Loucy (cell line): ENCODE measurements around the gene TSPAN8.

Experiments
- CTCF ChIP-seq: fragments of 200-600 bp; sonication (generic); conservative IDR thresholded peaks from 2 replicates; pipeline ENCODE4 v1.5.1; 2014; ENCODE audit warnings: mild to moderate bottlenecking, antibody characterized with exemption, low read length
- EZH2phosphoT487 ChIP-seq: fragments of 200-600 bp; IDR thresholded peaks from 2 replicates; pipeline ENCODE4 v1.6.1; 2018; ENCODE audit warnings: antibody characterized with exemption, mild to moderate bottlenecking, moderate library complexity, borderline replicate concordance

GRCh38 chr12:71195338-71195896, 37.6 kb upstream of the TSPAN8 start:
- TF ChIP-seq CTCF (no peak), EZH2phosphoT487 (no peak)
